Measurements from ENCODE around the gene FBXO11. TPM values are rescaled to one million over a fixed set of nuclear protein-coding genes. Genes with fewer than 3 reads are reported as not detected.

The FBXO11 gene
- total and polyA plus RNA-seq, 10 of the 15 experiments (the other 5 are each of a cell fraction or from before 2014, with no cell fraction given) = 5.9 to 38.9 (median 22.5) TPM

DNA sequence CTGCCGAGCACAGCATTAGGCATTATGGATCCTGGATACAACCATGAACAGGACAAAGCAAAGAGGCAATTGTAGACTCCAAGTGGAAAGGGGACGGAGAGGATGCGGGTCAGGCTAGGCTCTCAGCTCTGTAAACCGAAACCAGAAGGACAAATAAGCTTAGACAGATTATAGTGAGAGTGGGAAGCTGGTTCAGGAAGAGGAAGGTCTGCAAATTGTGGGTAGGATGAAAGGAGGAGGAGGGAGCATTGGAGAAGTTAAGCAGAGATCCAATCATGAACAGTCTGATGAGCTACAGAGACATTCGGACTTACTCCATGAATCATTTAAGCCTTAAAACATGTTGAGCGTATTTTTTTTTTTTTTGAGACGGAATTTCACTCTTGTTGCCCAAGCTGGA, 120.3 kb downstream of the FBXO11 start:
- H3K27ac ChIP-seq (ENCODE audit: control insufficient read depth, insufficient read depth) = no peak overlapping the region
- ChIA-PET POLR2A (interaction anchor here (0.5 kb wide), 1 partner anchor 65 kb away, joined by 4 read pairs; no protein-coding TSS in a partner anchor), SMC1A (ENCODE audit: uncharacterized antibody, unreplicated experiment) (interaction anchor here (1.0 kb wide), 1 partner anchor 26 kb away, joined by 4 read pairs; no protein-coding TSS in a partner anchor), RAD21 (ENCODE audit: unreplicated experiment) (interaction anchor here (0.9 kb wide), 1 partner anchor 321 kb away, joined by 3 read pairs; no protein-coding TSS in a partner anchor), CTCF (interaction anchor here (0.6 to 1.4 kb wide), 2 partner anchors 19 to 319 kb away, joined by 3 read pairs; no protein-coding TSS in a partner anchor)
- no peak for ATAC-seq
- H3K9ac ChIP-seq (ENCODE audit: control insufficient read depth, insufficient read depth, low read length) = no peak overlapping the region
- H3K27me3 ChIP-seq (replicated peaks in 1 of 2; ENCODE audit: control insufficient read depth in 2 of 2, insufficient read depth in 2 of 2, low read length in 1 of 2) = no peaks in the 10 kb centered on the region
- H3K4me3 ChIP-seq = peak overlapping the region; percentile 41
- H3K9me3 ChIP-seq (replicated peaks; ENCODE audit: control insufficient read depth, insufficient read depth, low read length) = no peaks in the 10 kb centered on the region; the same call in 1 of the 3 replicates
- 0 out of 2 replicates have a peak, but pooled peaks cover 8% of the 10 kb centered on the region for H3K4me1 ChIP-seq (ENCODE audit: control insufficient read depth, insufficient read depth, low read length)
- H3K79me2 ChIP-seq (ENCODE audit: control insufficient read depth, insufficient read depth, low read length) = peaks cover 65% of the 10 kb centered on the region
- no TSS peak for BruUV-seq (replicated peaks)
- intact Hi-C loops (cut with micrococcal nuclease; ENCODE audit: unreplicated experiment) = loop anchor here (5.0 kb wide), 1 partner anchor 321 kb away; no protein-coding TSS in a partner anchor
- H3K4me2 ChIP-seq (ENCODE audit: control insufficient read depth, insufficient read depth) = peak overlapping the region; percentile 81
- H2AFZ ChIP-seq (ENCODE audit: control insufficient read depth, low read depth, low read length) = no peak overlapping the region
- 87% methylated on average over 7 of the region's 7 CpGs for WGBS (ENCODE audit: insufficient coverage, insufficient replicate concordance, low lambda C conversion rate, missing lambda C conversion rate)
- TF ChIP-seq, protein P1, sequence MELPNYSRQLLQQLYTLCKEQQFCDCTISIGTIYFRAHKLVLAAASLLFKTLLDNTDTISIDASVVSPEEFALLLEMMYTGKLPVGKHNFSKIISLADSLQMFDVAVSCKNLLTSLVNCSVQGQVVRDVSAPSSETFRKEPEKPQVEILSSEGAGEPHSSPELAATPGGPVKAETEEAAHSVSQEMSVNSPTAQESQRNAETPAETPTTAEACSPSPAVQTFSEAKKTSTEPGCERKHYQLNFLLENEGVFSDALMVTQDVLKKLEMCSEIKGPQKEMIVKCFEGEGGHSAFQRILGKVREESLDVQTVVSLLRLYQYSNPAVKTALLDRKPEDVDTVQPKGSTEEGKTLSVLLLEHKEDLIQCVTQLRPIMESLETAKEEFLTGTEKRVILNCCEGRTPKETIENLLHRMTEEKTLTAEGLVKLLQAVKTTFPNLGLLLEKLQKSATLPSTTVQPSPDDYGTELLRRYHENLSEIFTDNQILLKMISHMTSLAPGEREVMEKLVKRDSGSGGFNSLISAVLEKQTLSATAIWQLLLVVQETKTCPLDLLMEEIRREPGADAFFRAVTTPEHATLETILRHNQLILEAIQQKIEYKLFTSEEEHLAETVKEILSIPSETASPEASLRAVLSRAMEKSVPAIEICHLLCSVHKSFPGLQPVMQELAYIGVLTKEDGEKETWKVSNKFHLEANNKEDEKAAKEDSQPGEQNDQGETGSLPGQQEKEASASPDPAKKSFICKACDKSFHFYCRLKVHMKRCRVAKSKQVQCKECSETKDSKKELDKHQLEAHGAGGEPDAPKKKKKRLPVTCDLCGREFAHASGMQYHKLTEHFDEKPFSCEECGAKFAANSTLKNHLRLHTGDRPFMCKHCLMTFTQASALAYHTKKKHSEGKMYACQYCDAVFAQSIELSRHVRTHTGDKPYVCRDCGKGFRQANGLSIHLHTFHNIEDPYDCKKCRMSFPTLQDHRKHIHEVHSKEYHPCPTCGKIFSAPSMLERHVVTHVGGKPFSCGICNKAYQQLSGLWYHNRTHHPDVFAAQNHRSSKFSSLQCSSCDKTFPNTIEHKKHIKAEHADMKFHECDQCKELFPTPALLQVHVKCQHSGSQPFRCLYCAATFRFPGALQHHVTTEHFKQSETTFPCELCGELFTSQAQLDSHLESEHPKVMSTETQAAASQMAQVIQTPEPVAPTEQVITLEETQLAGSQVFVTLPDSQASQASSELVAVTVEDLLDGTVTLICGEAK (IDR thresholded peaks at IDR 0.05; ENCODE audit: borderline replicate concordance) = no peak
- no peak for TF ChIP-seq POLR2A (IDR thresholded peaks at IDR 0.05; ENCODE audit: low read depth, low read length)
- TF ChIP-seq HDGF (IDR thresholded peaks at IDR 0.05) = no peak
- no peaks in the 10 kb centered on the region; the same call in 1 of the 2 replicates for H4K20me1 ChIP-seq (ENCODE audit: control insufficient read depth, insufficient read depth)
- in situ Hi-C loops (cut with MboI) = no loop called here
- DNase-seq (ENCODE audit: low read depth, low spot score) = no peak
- FAIRE-seq = no peak
- H3K36me3 ChIP-seq (ENCODE audit: control insufficient read depth in 2 of 2, insufficient read depth in 2 of 2, low read length in 1 of 2) = peaks cover 0 to 13% of the 10 kb centered on the region in 2 experiments; a peak in 2 of 4 replicates

Data from GM12878 (cell line).